HG02642 (cell line): ENCODE measurements around the gene TMEM132D.

Experiments used
- ATAC-seq: cut with Tn5 transposase; IDR thresholded peaks from one replicate; pipeline ENCODE4 v1.9.1; 2021; ENCODE audit warnings: mild to moderate bottlenecking; ENCODE audit not compliant: unreplicated experiment, poor library complexity

TMEM132D gene

GRCh38 chr12:129607301-129607700 is 296.5 kb downstream of the TMEM132D start:
- ATAC-seq = no peak

- no peak for ATAC-seq
Observed at GRCh38 chr12:129606239-129606638, 297.6 kb downstream of the TMEM132D start.

- no peak for ATAC-seq
Observed at GRCh38 chr12:129605666-129606065, 298.2 kb downstream of the TMEM132D start.

DNA sequence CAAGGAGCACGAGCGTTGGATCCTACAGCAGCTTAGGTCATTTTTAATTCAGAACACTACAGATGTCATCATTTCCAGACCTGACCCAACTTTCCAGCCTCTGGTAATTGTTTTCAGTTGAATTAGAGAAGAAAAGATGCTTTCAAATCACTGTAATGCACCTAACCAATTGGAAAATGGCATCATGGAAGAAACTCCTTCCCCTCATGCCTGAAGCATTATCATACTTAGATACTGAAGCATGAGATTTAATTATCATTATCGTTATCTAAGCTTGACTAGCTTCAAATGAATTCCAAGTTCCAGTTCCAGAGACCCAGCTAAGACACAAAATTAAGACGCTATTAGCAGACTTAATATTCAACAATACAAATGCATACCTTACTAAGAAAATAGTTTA is 299.3 kb downstream of the TMEM132D start:
- no peak for ATAC-seq

DNA sequence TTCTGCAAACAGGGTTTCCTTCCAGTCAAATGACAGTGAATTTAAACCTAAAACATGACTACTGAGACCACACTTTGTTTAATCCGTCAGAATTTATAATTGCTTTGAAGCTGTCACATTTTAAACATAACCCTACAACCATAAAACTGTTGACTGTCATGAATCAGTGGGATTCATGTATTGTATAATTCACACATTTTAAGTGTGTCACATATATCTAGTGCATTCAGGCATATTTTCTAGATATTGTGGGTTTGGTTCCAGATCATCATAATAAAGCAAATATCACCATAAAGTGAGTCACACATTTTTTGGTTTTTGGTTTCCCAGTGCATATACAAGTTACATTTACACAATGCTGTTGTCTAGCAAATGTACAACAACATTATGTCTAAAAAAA is 304.4 kb downstream of the TMEM132D start:
- no peak for ATAC-seq

- ATAC-seq = no peak
Observed at GRCh38 chr12:129594098-129594497, 309.7 kb downstream of the TMEM132D start.

GRCh38 chr12:129592449-129592848 is 311.4 kb downstream of the TMEM132D start:
- no peak for ATAC-seq

- ATAC-seq = no peak
Observed at GRCh38 chr12:129589503-129589902, 314.3 kb downstream of the TMEM132D start.

GRCh38 chr12:129588142-129588541 is 315.7 kb downstream of the TMEM132D start:
- no peak for ATAC-seq

DNA sequence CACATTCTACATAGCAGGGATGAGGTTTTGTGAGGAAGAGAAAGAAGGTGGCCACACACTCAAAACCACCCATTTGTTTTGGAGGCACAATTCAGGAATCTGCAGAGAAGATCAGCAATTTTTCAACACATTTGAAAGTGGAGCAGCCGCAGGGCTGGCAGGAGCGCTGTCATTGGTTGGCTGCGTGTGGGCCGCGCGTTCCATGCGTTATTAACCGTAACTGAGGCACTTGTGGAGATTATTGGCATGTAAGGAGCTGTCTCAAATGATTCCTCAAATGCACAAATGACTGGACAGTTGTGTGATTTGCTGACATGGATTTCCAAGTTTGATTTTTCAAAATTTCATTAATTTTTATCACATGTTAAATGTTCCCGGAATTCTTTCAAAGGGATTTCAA is 318.5 kb downstream of the TMEM132D start:
- ATAC-seq = no peak

GRCh38 chr12:129579879-129580278 is 323.9 kb downstream of the TMEM132D start:
- ATAC-seq = no peak

- ATAC-seq = no peak
Observed at GRCh38 chr12:129571901-129572494, 331.8 kb downstream of the TMEM132D start.

GRCh38 chr12:129570796-129571400 is 332.9 kb downstream of the TMEM132D start:
- ATAC-seq = no peak

GRCh38 chr12:129566800-129567199 is 337.0 kb downstream of the TMEM132D start:
- ATAC-seq = no peak

DNA sequence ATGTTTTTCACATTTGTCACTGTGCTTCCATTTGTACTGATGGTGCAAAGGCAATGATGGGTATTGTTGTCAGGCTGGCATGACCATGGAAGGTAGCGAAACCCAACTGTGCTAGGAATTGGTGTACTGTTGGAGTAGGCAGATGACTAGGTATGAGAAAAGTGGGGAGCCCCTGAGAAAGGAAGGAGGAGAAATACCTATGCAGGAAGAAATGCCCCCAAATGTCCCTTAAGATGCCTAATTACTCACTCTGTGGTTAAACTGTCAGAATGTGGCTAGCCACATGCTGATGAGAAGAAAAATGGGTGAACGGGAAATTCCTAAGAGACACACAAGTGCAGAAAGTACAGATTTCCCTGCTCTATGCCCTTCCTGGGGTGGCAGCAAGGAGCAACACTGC is 339.1 kb downstream of the TMEM132D start:
- no peak for ATAC-seq

GRCh38 chr12:129563266-129563665 is 340.6 kb downstream of the TMEM132D start:
- ATAC-seq = no peak

GRCh38 chr12:129561304-129561703 is 342.5 kb downstream of the TMEM132D start:
- ATAC-seq = no peak

GRCh38 chr12:129559776-129560175 is 344.0 kb downstream of the TMEM132D start:
- ATAC-seq = no peak

DNA sequence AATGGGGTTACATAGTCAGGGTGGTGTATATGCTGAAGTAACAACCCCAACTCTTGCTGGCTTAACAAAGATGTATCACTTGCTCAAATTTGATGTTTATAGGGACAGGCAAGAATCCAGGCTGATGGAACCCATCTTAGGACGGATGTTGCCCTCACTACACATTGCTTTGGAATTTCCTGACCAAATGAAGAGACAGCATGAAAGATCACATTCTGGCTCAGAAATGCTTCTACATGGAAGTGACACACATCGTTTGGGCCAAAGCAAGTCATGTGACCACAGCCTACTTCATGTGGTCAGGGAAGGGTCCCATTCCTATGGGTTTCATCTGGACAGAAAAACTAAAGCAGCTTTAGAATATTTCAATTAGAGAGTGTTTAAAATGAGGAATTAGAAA is 345.8 kb downstream of the TMEM132D start:
- ATAC-seq = no peak

DNA sequence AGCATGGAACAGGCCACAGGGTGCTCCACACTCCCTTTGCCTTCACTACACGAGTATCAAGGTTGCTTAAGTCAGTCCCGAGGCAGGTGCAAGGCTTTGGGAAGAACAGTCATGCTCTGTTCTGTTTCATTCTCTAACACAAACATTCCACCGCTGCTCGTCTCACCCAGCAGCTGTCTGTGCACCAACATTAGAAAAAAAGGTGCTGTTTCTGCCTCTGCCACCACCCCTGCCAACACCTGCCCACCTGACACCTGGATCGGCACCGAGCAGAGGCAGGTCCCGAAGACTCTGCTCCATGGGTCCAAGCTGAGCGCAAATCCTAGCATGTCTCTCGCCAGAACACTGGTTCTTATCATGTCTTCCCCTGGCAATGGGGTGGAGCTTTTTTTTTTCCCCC is 347.7 kb downstream of the TMEM132D start:
- no peak for ATAC-seq

- ATAC-seq = no peak
Observed at GRCh38 chr12:129552996-129553750, 350.7 kb downstream of the TMEM132D start.

- no peak for ATAC-seq
Observed at GRCh38 chr12:129551441-129551840, 352.4 kb downstream of the TMEM132D start.
